NCI-H2171 treated with DMSO at 0.1 percent for 48 hours (cell line): ENCODE measurements around the gene OPTC.
"Not testable (repeated sequence)": the region's sequence is repeated elsewhere in the genome, so short reads cannot be mapped to it uniquely, and the experiment has no call there.

Source experiments
- DNase-seq: peaks from one replicate; lab custom pipeline; 2025; lab: John Stamatoyannopoulos, UW

OPTC gene

DNA sequence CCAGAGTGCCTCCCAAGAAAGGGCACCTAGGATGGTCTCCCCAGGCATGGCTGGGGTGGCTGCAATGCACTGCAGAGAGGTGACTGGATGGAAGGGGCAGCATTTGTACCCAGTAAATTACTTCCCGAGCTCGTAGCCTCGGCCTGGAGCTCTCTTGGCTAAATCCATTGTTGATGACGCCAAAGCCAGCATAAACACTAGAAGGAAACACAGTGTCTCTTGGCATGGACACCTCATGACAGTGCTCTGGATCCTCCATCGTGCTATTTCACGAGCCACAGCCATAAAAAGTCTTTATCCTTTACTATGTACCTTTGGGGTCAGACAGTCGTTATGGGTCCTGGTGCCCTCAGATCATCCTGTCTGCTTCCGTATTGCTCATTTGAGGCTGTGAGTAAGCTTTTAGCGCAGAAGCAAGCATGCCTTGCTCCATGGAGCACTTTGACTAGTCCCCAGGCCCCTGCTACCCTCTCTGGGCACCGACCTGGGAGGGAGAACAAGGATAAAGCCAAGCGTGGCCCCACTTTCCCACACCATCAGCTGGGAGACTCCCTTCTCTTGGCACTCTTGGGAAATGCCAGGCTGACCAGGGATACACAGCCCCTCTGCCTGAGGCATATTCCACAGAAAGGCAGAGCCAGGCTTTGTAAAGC lies 28.7 kb upstream of the OPTC start:
- DNase-seq = no peak

DNA sequence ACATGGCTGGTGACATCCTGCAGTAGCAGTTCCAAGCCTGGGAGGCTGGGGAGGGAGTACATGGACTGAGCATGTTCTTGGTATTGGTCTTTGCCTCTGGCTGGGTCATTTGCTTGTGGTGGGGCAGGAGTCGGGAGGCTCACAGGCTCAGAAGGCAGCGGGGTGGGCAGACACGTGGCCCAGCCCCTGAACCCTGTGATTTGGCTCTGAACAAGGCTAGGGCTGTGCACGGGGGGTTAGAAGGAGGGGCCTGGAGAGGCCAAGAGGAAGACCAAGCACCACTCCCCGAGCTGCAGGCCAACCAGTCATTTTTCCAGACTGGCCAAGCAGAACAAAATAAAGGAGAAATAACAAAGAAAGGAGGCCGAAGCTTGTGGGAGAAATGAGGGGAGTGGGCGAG lies 28.0 kb upstream of the OPTC start:
- DNase-seq = no peak

DNA sequence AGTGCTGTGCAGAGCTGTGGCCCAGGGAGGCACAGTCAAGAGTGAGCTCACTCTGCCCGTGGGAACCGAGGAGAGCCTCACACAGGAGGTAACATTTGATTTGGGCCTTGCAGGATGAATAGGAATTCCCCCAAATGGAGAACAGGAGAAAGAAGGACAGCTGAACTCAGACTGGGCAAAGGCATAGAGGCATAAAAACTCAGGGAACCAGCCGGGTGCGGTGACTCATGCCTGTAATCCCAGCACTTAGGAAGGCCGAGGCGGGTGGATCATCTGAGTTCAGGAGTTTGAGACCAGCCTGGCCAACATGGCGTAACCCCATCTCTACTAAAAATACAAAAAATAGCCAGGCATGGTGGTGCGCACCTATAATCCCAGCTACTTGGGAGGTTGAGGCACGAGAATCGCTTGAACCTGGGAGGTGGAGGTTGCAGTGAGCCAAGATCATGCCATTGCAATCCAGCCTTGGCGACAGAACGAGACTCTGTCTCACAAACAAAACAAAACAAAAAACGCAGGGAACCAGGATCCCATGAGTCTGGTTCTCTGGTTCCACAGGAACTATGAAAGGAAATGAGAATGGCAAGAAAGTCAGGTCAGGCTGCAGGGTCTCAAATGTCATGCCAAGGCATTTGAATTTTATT lies 26.9 kb upstream of the OPTC start:
- not testable (repeated sequence) for DNase-seq

DNA sequence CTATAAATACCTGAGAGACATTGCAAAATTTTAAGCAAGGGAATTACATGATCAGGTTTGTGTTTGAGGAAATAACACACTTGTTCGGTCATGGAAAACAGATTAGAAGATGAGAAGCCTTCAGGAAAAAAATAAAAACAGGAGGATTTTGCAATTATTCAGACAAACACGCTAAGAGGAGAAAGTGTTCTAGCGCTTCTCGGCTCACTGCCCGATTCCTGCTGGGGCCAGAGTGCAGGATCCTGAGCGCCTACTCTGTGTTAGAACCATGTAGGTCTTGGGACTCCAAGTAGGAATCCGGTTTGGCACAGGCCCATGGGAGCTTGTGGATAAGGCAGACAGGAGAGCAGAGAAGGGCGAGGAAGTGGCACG lies 26.4 kb upstream of the OPTC start:
- DNase-seq = no peak

DNA sequence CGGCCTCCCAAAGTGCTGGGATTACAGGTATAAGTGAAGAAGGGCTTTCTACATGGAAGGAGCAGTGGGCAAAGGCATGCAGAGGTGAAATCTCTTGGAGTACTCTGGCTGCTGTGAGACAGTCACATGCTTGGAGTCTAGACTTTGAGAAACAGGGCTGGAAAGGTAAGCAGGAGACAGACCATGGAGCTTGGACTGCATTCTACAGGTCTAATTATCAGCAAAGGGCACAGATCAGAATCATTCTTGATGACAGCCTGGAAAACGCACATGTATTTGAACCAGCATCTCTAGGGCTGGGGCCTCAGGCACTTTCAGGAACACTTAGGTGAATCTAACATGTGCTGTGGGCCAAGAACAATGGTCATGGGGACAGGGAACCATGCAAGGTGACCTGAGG lies 25.6 kb upstream of the OPTC start:
- no peak for DNase-seq

DNA sequence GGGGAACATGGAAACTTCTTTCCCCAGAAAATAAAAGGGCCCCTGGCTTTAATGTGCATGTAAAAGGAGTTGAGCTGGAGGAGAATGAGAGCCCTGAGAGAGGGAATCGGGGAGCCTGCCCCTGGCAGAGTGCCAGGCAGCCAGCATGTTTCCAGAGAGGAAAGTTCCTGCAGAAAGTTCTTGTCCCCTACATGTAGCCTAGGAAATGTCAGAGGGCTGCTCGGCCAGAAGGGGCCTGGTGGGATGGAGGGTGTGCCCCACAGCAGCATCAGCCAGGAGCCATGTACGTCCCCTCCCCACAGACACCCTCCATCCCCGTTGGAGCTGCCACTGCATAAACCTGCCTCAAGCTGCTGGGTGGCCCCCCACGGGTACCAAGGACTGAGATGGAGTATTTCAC lies 23.7 kb upstream of the OPTC start:
- DNase-seq = no peak

DNA sequence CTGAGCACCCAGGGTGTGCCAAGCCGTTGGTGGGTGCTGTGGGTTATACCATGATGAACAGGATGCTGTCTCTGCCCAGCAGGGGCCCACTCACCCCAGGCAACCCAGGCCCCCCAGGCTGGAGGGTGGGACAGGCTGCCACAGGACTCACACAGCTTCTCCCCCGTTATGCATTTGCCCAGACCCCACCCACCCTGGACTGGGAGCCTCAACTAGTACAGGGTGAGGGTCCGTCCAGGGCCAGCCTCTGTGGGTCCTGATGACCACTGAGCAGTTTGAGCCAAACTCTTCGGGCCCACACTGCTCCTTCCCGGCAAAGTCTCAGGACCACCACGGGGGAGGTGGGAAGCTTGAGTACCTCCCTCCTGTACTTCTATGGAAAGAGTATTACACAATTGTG lies 22.1 kb upstream of the OPTC start:
- DNase-seq = no peak

DNA sequence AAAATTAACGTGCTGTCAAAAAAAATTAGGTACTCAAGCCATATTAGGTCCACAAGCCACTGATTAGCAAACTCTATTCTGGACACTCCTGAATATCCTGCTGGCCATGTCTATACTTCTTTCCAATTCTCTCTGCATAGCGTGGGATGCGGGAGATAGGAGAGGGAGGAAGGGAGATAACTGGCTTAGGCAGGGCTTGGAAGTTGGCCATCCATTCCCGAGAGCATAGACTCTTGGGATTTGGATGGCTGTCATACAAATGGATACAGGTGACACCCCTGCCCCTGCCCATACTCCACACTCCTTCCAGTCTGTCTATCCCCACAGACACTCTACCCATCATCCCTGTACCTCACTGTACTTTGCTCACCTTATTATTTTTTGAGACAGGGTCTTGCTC lies 20.7 kb upstream of the OPTC start:
- no peak for DNase-seq

DNA sequence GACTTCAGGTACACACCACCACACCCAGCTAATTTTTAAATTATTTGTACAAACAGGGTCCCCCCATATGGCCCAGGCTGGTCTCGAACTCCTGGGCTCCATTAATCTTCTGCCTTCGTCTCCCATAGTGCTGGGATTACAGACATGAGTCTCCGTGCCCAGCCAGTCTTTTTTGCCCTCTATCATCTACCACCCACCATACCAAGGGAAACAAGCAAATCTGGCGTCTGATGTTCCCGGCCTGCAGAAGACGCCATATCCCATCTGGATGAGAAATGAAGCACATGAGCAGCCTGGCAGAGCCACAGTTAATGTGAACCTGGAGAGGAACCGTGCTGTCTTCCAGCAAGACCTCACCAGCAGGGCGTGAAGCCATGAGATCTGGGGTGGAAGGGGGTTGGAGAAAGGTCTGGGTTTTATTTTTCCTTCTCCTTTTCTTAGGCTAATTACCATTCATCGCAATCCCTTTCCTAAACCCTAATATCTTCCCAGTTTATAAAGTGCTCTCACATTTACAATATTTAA lies 20.1 kb upstream of the OPTC start:
- DNase-seq = no peak

DNA sequence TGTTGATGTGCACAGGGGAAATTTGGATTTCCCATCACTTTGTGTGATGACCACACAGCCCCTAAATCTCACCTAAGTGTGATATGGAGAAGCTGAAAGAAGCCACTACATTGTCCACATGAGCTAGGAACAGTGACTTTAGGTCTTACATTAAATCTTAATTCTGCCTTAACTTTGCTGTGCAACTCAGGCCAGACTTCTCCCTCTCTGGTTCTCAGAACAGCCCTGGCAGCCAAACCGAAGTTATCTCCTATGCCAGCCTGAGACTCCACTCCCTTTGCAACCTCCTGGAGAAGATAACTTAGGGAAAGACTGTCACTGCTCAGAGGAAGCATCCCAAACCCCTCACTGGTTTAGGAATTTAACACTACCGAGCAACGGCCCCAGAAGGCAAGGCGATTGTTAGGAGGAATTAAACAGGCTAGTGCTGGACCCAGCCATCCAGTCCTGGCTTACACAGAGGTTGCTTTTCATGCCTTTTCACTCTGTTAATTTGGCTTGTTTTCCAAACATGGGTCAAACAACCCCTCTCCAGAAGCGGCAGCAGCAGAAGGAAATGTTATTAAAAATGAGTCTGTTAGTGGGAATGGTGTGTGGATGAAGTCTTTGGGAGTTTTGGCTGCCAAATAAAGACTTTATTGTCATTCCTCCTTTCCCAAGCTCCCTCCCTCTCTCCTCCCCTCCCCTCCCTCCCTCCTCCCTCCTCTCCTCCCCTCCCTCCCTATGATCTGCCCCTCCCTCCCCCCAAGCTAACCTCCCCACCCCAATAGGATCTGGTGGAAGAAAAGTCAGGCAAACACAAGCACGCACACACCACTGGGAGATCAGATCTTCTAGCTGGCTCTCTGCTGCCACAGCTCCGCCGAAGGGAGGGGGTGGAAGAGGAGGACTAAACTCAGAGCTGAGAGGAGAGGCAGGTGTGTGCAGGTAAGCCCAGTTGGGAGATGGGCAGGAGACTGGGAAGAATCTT lies 18.7 kb upstream of the OPTC start, which contains the start of gene PRELP:
Gene PRELP (plus strand): TSS at position 795 of the 970 bp plus-strand sequence. CDS start 7,379 bp downstream, outside the sequence.
- DNase-seq = peak; percentile 59

DNA sequence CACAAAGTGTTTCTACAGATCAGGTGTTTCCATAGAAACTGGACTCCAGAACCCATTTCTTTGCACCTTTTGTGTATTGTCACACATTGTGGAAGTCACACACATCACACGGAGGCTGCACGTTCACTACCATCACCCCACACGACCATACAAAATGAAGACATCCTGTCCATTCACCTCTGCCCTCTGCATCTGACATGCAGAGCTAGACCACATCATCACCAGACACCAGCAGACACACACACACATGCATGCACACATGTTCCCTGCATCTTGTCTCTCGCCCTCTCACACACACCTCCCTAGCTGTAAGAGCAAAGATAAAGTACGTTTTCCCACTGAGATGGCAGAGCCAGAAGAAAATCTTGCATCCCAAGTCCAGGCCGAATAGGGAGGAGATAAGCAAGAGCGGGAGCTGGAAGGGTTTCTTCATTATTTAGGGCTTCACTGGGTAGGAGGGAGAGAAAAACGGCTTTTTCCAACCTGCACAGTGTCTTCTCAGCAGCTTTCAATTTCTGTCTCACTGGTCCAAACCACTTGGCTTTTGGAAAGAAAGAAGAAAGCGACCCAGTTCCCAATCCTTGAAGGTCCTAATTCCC lies 17.6 kb upstream of the OPTC start:
- DNase-seq = no peak

DNA sequence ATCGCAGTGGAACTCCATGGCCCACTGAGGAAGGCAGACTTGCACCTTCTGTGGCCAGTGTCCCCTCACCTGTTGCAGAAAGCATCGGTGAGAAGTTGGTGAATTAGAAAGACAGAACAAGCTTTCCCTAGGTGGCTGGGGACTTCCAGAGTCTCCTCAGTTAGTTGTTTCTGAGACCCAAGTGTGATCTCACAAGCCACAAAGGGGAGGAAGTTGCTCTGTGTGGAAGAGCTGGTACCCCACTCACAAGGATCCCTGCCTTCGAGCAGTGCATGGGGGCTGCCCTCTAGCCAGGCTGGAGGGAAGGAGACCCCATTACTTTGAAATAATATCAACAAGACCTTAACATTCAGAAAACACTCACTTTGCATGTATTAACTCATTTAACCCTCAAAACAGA lies 16.2 kb upstream of the OPTC start:
- DNase-seq = no peak

DNA sequence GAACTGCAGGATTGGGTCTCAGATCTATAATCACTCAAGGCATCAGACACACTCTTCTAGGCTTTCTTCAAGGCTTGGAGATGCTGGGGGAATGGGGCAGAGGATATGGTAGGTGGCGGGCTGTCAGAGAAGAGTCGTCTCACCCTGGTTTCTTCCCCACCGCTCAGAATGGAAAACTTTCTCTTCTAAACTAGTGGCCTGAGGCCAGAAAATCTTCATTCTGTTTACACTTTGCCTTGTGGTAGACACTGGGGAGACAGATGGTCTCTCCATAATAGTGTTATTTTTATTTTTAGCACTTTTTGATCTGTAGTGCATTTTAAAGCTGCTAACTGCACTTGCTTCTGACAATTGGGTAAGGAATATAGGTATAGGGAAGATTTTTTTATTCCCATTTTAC lies 15.7 kb upstream of the OPTC start:
- no peak for DNase-seq

DNA sequence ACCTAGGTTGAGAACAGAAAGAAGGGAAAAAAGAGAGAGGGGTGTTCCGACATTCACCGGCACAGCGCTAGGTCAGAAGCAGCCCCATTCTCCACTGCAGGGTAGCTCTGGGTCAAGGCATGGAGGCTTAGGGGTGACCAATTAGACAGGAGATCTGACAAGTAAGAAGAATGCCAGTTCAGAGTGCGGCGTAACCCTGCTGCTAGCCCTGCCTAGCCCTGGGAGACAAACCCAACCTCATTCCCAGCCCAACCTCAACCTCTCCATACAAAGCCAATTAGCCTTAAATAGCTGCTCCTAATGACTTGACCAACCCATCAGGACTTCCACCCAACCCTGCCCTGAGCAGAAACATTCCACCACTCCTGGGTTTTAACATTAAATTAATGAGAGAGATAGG lies 15.0 kb upstream of the OPTC start:
- DNase-seq = no peak

DNA sequence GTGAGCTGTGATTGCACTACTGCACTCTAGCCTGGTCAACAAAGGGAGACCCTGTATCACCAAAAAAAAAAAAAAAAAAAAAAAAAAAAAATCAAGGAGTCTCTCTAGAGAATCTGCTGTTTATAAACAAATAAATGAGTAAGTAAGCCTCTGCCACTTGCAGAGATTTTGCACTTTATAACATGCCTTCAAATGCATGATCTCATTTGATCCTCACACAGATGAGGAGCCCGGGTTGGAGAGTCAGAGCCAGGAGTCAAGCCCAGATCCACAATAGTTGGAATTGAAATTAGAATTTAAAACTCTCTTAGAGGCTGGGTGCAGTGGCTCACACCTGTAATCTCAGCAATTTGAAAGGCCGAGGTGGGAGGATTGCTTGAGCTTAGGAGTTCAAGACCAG lies 14.3 kb upstream of the OPTC start:
- no peak for DNase-seq

DNA sequence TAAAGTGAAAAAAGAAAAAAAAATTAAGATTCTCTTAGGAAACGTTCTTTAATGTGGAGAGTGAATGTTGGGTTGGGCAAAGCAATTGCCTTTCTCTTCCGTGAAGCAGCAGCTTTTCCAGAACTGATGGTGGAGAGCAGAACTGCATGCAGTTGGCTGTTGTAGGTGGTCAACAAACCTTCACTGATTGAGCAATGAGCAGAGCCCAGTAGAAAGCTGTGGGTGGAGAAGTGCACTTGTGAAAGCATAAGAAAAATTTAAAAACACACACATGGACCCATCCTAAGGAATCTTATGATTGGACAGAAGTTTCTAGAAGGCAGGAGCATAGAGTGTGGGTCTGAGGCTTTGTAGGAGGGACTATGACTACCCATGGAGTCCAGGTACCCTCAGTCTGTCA lies 13.9 kb upstream of the OPTC start:
- DNase-seq = no peak

DNA sequence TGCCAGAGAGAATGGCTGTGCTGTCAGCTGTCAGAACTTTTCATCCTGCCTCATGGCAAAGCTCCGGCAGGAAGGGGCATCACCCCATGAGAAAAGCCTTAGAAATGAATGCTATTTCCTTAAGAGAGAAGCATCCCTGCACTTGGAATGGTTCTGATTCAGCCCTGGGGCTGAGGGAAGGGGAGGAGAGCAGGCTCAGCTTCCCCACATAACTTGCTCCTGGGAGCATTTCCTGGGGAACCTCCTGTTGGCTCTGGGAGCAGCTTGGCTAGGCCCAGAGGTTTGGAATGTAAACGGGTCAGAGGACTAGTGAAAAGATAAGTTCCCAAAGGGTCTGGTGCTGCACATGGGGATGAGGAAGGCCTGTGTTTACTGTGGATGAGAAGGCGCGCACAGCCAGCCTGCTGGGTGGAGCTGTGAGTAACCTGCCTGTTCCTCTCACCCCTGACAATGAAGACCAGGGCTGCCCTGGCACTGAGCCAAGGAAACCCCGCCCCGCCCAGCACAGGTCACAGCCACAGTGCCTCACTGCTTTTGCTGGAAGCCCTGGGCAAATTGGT lies 13.3 kb upstream of the OPTC start:
- peak; percentile 71 for DNase-seq

DNA sequence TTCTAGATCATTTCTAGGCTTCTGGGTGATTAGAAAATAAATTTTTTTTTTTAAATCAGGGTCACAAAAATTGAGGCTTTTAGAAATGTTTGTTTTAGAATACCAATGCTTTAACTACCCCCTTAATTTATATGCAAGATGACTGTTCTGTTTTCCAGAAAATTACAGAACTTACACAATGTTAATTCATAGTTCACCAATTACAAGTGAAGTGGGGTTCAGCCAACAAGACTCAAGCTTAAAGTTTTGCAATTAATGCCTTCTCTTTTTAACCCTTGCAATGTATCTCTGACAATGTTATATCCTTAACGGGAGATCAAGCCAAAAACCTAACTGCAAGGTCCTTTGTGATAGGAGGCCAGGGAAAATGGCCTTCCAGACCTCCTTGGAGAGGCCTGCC lies 12.8 kb upstream of the OPTC start:
- DNase-seq = no peak

DNA sequence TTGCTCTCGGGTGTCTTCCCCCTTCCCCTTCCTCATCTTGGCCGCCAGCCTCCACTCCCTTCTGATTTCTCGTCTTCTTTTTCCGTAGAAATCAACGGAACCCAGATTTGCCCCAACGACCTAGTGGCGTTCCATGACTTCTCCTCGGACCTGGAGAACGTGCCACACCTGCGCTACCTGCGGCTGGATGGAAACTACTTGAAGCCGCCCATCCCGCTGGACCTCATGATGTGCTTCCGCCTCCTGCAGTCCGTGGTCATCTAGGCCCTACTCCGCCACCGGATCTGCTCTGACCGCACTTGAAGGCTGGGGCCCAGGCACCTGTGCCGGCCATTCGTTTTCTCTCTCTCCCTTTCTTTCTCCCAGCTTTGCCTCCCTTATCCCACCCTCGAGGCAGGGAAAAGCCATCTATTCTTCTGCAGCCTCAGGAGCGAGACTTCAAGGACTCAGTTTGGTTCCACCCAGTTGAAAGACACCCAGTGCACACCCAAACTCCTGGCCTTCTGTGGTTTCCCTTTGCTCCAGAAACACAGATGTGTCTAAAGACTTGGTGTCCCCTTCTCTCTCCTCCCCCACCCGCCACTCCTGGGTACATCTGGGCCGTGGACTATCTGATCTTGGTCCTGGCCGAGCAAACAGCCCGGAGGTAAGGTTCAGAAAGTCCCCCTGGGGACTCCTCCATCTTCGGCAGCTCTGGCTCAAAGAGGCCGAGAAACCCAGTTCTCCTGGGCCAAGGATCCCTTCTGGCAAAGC lies 7.2 kb upstream of the OPTC start:
- no peak for DNase-seq

DNA sequence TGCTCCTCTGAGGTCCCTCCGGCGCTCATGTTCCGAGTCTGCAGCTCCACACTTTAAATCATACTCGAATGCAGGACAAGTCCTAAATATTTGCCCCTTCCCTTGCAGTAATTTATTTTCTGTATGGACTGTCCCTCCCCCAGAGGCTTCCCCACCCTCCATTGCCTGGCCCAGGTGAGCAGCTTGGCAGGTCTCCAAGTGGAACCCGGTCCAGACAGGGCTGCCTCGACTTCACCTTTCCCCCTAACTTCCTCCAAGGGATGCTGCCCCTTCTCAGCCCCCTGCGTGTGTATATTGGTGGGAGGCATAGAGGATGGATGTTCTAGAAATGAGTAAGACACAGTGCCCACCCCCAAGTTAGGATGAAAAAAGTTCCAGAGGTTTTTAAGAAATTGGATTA lies 5.4 kb upstream of the OPTC start:
- DNase-seq = no peak

DNA sequence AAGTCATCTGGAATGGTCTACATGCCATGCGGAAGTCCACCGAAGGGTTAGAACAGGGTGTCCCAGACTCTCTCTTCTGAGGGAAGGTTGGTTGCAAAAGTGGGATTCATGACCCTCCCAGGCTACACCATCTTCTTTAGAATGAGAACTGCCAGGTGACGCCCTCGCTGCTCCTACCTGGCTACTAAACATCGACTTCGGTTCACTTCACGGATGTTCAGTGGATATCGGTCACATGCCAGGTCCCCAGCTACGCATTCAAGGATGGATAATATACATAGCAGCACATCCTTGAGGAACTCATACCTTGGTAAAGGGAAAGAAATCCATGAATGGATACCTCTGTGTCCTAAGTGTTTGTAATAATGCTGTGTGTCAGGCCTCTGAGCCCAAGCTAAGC lies 3.3 kb upstream of the OPTC start:
- no peak for DNase-seq
